Breast epithelium (tissue), 4 donors: ENCODE measurements around the gene PNMA1. TPM values are rescaled to one million over a fixed set of nuclear protein-coding genes. Genes with fewer than 3 reads are reported as not detected.

Experiments
- DNase-seq, 2 donors: peaks; one replicate each; pipeline ENCODE4 v3.0.0-alpha.2; 2019; ENCODE audit warnings: low spot score in 2 of 2
- H3K27ac ChIP-seq, 2 donors: fragments of 200-600 bp; sonication (generic) in 1 of 2; one replicate each; pipeline ENCODE4 v1.5.1; 2016 to 2019; ENCODE audit warnings: mild to moderate bottlenecking in 1 of 2
- H3K27me3 ChIP-seq, 2 donors: fragments of 200-600 bp; sonication (generic) in 1 of 2; one replicate each; pipeline versions ENCODE4 v1.5.1 to v1.6.0; 2017 to 2019; ENCODE audit warnings: control low read depth in 1 of 2, mild to moderate bottlenecking in 1 of 2
- H3K36me3 ChIP-seq: fragments of 200-600 bp; one replicate; pipeline ENCODE4 v1.5.1; 2019
- H3K4me1 ChIP-seq, 2 donors: fragments of 200-600 bp; sonication (generic); one replicate each; pipeline ENCODE4 v1.5.1; 2016 to 2019; ENCODE audit warnings: control low read depth in 1 of 2
- H3K4me3 ChIP-seq, 3 donors: fragments of 200-600 bp; sonication (generic); 1 replicate in 2 of 3; 2 replicates in 1 of 3; pipeline ENCODE4 v1.5.1; 2016 to 2019; ENCODE audit warnings: mild to moderate bottlenecking in 3 of 3, moderate library complexity in 2 of 3
- H3K9me3 ChIP-seq, 2 donors: fragments of 200-600 bp; sonication (generic) in 1 of 2; one replicate each; pipeline ENCODE4 v1.5.1; 2016 to 2019; ENCODE audit warnings: control low read depth in 1 of 2
- POLR2A ChIP-seq: fragments of 450-650 bp; IDR thresholded peaks from one replicate; pipeline ENCODE4 v1.6.1; 2016; ENCODE audit warnings: antibody characterized with exemption, mild to moderate bottlenecking, moderate library complexity
- POLR2AphosphoS5 ChIP-seq, 3 donors: sonication (generic); formaldehyde crosslinking; IDR thresholded peaks; one replicate each; pipeline ENCODE4 v1.6.1; 2017; ENCODE audit warnings: antibody characterized with exemption in 3 of 3
- intact Hi-C: fragments of 100-400 bp; cut with DNase I; formaldehyde crosslinking; loops from one replicate; pipeline ENCODE4 v1.15.1; 2023; ENCODE audit warnings: low total_unique reads
- total RNA-seq, 3 donors: library from RNA; depleted of rRNA; stranded (reverse); fragments of >200 nt; gene quantifications; one replicate each; pipeline ENCODE4 v1.1.0, GENCODE V29; 2016
- TF ChIP-seq, protein P1 (sequence below), 3 donors: fragments of 450-650 bp; IDR thresholded peaks; one replicate each; pipeline ENCODE4 v1.5.1; 2016 to 2017; ENCODE audit warnings: antibody characterized with exemption in 3 of 3, mild to moderate bottlenecking in 3 of 3, moderate library complexity in 3 of 3

Gene PNMA1
- total RNA-seq, 3 donors from 2014 or later: 12.1 to 19.3 (median 19.2) TPM

DNA sequence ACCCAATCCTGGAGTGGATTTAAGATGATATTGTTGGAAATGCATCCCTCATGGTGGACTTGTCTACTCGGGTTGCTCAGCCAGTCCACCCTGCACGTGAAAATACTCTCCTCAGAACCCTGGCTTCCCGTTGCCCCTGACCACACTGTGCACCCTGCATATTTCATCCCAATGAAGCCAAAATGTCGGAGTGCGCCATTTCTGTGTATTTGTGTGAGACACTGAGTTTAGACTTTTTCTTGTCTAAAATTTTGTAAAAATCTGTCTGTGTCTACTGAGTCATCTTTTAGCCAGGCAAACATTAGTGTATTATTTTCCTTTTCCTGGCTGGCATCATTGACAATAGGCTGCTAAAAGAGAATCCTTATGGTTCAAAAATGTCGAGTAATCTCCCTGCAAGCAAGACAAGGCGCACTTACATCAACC is 485 bp upstream of the PNMA1 start:
- Histone ChIP-seq H3K27ac (peak overlapping the region; percentile 88 to 93), H3K9me3 (no peaks in the 10 kb centered on the region), H3K36me3 (peaks cover 5% of the 10 kb centered on the region), H3K4me1 (peaks cover 0 to 12% of the 10 kb centered on the region in 2 donors), H3K27me3 (no peaks in the 10 kb centered on the region), H3K4me3 (peak overlapping the region; percentile 70 to 90 (median 89))
- intact Hi-C loops: no loop called here
- TF ChIP-seq, protein P1, sequence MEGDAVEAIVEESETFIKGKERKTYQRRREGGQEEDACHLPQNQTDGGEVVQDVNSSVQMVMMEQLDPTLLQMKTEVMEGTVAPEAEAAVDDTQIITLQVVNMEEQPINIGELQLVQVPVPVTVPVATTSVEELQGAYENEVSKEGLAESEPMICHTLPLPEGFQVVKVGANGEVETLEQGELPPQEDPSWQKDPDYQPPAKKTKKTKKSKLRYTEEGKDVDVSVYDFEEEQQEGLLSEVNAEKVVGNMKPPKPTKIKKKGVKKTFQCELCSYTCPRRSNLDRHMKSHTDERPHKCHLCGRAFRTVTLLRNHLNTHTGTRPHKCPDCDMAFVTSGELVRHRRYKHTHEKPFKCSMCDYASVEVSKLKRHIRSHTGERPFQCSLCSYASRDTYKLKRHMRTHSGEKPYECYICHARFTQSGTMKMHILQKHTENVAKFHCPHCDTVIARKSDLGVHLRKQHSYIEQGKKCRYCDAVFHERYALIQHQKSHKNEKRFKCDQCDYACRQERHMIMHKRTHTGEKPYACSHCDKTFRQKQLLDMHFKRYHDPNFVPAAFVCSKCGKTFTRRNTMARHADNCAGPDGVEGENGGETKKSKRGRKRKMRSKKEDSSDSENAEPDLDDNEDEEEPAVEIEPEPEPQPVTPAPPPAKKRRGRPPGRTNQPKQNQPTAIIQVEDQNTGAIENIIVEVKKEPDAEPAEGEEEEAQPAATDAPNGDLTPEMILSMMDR (IDR thresholded peaks at IDR 0.05): no peak
- TF ChIP-seq POLR2A (no peak), POLR2AphosphoS5 (IDR thresholded peaks at IDR 0.05) (no peak)
- DNase-seq: no peak

DNA sequence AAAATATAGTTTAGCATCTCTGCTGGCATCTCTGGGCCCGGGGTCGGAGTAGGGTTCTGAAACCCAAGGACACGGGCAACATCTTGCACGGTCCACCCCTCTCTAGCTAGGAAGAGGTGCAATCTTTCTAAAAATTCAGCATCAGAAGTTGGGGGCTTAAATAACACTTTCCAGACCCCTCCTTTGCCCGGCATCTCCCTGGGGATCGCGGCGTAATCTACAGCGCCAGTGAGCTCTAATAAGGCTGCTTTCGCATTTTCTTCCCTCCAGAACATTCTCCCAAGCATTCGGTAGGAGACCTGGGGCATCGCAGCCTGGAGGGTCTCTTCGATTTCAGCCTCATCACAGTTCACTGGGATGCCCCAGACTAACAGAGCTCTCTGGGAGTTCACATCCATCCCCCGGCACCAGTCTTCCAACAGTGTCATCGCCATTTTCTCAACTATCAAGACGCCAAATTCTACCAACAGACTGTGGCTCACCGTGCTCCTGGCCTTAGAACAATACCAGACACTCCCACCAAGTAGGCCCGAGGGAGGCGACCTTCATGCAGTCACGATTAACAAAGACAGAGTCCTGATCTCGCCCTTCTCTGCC is 880 bp downstream of the PNMA1 start:
- Histone ChIP-seq H3K4me3 (peak overlapping the region; percentile 70 to 90 (median 89)), H3K4me1 (peaks cover 0 to 12% of the 10 kb centered on the region in 2 donors), H3K27me3 (no peaks in the 10 kb centered on the region), H3K9me3 (no peaks in the 10 kb centered on the region), H3K27ac (peak overlapping the region; percentile 88 to 93), H3K36me3 (no peaks in the 10 kb centered on the region)
- TF ChIP-seq, protein P1 (IDR thresholded peaks at IDR 0.05): no peak
- TF ChIP-seq POLR2A (no peak), POLR2AphosphoS5 (IDR thresholded peaks at IDR 0.05) (no peak)
- intact Hi-C loops: no loop called here
- DNase-seq: peak in 1 of 2 donors; percentile 44

DNA sequence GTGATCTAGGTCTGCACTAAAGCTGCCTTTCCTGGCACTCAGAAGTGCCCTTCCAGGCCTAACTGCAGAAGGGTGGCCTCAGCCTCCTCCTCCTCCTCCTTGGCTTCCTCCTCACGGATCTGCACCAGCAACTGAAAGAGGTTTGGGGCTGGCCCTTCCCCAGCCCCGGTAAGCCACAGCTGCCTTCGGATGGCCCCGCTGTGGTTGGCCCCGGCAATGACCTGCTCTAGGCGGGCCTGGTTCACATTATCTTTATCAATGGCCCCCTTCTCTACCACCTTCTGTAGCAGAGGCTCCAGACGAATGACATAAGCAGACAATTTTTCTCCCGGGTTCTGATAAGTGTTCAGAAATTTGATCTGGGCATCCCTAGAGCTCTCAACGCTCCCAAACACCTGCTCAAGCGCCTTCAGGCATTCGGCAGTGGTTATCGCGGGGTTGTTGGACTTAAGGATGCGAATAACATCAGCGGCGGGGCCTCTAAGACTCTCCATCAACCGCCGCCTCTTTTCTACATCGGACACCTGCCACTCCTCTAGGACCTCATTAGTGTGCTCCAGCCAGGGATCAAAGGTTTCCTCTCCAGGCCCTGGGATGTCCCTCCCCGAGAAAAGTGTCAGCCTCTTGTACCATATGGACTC is 1.5 kb downstream of the PNMA1 start:
- peak overlapping the region; percentile 88 to 93 for H3K27ac ChIP-seq
- no peaks in the 10 kb centered on the region for H3K9me3 ChIP-seq
- H3K4me1 ChIP-seq: peaks cover 0 to 12% of the 10 kb centered on the region in 2 donors
- TF ChIP-seq, protein P1 (IDR thresholded peaks at IDR 0.05): no peak
- TF ChIP-seq POLR2AphosphoS5 (IDR thresholded peaks at IDR 0.05) (no peak), POLR2A (no peak)
- intact Hi-C loops: no loop called here
- no peaks in the 10 kb centered on the region for H3K36me3 ChIP-seq
- no peaks in the 10 kb centered on the region for H3K27me3 ChIP-seq
- peak overlapping the region; percentile 70 to 90 (median 89) for H3K4me3 ChIP-seq
- no peak for DNase-seq

DNA sequence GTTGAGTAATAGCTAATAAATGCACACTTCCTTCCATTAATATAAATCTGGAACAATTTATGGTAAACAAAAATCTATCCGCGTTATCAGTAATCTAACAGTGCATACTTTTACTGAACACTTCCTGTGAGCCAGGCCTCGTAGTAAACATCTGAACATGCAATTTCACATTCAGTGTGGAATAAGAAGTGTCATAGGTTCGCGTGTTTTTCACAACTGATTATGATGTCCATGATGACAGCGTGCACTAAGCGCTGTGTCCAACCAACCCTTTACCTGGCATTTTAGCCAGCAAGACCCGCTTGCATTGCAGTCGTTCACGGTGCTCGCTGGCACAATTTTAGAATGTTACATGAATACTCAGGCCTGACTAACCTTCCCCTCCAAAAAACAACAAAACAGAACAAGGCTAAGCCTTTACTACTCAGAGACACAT is 2.1 kb downstream of the PNMA1 start:
- no peak for DNase-seq
- H3K27me3 ChIP-seq: no peaks in the 10 kb centered on the region
- peak overlapping the region; percentile 70 to 90 (median 89) for H3K4me3 ChIP-seq
- no peaks in the 10 kb centered on the region for H3K36me3 ChIP-seq
- TF ChIP-seq POLR2AphosphoS5 (IDR thresholded peaks at IDR 0.05): no peak
- TF ChIP-seq, protein P1 (IDR thresholded peaks at IDR 0.05): no peak
- TF ChIP-seq POLR2A: no peak
- no peaks in the 10 kb centered on the region for H3K9me3 ChIP-seq
- intact Hi-C loops: no loop called here
- H3K4me1 ChIP-seq: peaks cover 0 to 12% of the 10 kb centered on the region in 2 donors
- H3K27ac ChIP-seq: peak overlapping the region; percentile 88 to 93

DNA sequence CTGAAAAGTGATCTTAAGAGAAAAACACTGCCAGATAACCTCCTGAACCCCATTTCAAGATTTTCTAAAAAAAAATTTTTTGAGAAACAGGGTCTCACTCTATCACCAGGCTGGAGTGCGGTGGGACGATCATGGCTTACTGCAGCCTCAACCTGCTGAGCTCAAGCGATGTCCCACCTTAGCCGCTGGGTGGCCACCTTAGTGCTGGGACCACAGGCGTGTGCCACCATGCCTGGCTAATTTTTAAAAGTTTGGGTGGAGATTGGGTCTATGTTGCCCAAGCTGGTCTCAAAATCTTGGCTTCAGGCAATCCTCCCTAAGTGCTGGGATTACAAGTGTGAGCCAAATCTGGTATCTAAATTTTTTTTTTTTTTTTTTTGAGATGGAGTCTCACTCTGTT is 3.4 kb downstream of the PNMA1 start:
- peaks cover 0 to 12% of the 10 kb centered on the region in 2 donors for H3K4me1 ChIP-seq
- no peaks in the 10 kb centered on the region for H3K27me3 ChIP-seq
- no peak overlapping the region for H3K4me3 ChIP-seq
- no peaks in the 10 kb centered on the region for H3K9me3 ChIP-seq
- H3K27ac ChIP-seq: no peak overlapping the region
- TF ChIP-seq POLR2AphosphoS5 (IDR thresholded peaks at IDR 0.05) (no peak), POLR2A (no peak)
- TF ChIP-seq, protein P1 (IDR thresholded peaks at IDR 0.05): no peak
- H3K36me3 ChIP-seq: no peaks in the 10 kb centered on the region
- DNase-seq: no peak
- intact Hi-C loops: no loop called here
